ENCODE results near the gene PLEKHA7.

Gene PLEKHA7

DNA sequence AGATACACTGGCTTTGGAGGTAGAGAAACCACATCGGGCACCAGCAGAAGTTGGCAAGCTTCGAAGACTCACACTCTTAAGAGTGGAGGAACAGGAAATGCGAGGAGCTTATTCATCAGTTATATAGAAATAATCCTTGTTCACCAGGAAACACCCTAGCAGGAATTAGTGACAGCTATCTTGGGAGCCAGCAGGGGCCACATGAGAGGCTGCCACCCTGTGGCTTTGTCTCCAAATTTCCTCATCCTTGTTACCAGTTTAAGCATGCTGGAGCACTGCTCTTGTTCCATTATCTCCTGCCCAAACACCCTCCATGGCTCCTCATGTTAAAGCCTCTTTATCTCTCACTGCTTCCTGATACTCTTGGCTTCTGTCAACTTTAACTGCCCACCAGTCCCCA, 131.0 kb downstream of the PLEKHA7 start:
- DNase-seq (ENCODE audit: extremely low read depth, low read depth), result no peak
- TF ChIP-seq CTCF (IDR thresholded peaks at IDR 0.05; ENCODE audit: low read depth, low read length), result no peak

DNA sequence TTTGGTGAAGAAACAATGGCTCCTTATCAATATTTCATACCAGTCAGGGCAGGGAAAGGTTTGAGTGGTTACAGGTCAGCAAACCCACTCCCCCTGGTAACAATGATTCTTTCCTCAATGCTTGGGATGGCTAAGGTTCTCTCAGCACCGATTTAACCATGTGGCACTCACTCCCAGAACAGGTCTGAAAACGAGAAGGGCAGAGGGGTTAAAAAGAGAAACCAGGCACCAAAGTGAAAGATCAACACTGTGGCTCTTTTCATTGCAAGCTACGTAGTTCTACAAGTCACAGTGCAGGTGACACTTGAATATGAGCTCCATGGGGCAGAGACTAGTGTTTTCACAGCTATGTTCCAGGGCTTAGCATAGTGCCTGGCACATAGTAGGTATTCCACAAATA, 132.4 kb downstream of the PLEKHA7 start:
- TF ChIP-seq CTCF (IDR thresholded peaks at IDR 0.05; ENCODE audit: low read depth, low read length), result no peak
- no peak for DNase-seq (ENCODE audit: extremely low read depth, low read depth)

DNA sequence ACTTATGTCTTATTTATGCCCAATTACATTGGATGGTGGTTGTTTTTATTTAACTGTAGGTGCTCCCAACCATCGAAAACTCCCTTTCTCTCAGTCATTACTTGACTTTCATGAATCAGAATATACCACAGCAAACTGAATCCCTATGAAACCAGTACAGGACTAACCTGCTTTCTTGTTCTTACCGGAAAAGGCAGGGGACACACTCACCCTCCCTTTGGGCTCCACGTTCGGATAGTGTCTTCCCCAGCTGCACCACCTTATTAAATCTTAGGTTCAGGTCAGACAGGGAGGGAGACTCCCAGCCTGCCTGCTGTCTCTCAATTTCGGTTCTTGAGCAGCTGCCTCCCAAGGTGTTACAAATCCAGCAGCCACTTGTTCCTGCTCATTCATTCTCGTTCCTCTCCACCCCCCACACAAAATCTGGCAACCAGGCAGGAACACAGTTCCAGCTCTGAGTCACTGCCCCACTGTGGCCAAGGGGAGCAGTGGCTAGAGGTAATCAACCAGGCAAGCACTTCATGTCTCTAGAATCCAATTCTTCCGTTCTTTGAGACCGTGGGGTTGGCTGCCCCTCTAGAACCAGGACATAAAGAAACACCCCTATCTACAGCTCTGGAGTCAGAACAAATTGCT, 133.0 kb downstream of the PLEKHA7 start:
- no peak for DNase-seq (ENCODE audit: extremely low read depth, low read depth)
- no peak; the same call in none of the 2 replicates for TF ChIP-seq CTCF (IDR thresholded peaks at IDR 0.05; ENCODE audit: low read depth, low read length)

- TF ChIP-seq CTCF (IDR thresholded peaks at IDR 0.05; ENCODE audit: low read depth, low read length), result no peak
Measured at GRCh38 chr11:16880184-16880801, 133.9 kb downstream of the PLEKHA7 start.

DNA sequence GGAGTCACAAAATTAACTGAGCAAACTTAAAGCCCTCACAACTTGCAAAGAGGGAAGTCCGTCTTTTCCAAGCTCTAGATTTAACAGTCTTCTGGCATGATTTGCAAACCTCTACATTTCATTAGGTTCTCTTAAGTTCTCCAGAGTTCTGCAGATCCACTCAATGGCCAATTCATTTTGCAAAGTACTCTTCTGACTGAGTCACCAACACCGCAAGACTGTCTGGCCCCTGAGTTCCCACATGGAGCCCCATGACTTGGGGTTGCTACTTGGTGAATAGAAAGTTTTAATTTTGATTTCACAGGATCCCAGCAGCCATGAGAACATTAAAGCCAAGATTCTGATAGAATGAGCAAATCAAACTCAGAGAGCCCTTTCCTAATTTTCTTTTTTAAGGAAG, 134.5 kb downstream of the PLEKHA7 start:
- no peak for TF ChIP-seq CTCF (IDR thresholded peaks at IDR 0.05; ENCODE audit: low read depth, low read length)
- DNase-seq (ENCODE audit: extremely low read depth, low read depth), result no peak

More at GRCh38 chr11:16880184-16880801, 133.9 kb downstream of the PLEKHA7 start:
- DNase-seq (ENCODE audit: extremely low read depth, low read depth), result no peak

GRCh38 chr11:16876837-16877236, 137.4 kb downstream of the PLEKHA7 start:
- DNase-seq (ENCODE audit: extremely low read depth, low read depth), result no peak
- no peak for TF ChIP-seq CTCF (IDR thresholded peaks at IDR 0.05; ENCODE audit: low read depth, low read length)

GRCh38 chr11:16876053-16876752, 138.0 kb downstream of the PLEKHA7 start:
- no peak for DNase-seq (ENCODE audit: extremely low read depth, low read depth)
- no peak for TF ChIP-seq CTCF (IDR thresholded peaks at IDR 0.05; ENCODE audit: low read depth, low read length)
